DMS53 (cell line): Measurements from ENCODE around the gene CAPN8.

Experiments used
- DNase-seq: peaks from one replicate; lab custom pipeline; 2025; lab: John Stamatoyannopoulos, UW

CAPN8 gene

GRCh38 chr1:223617323-223618070, 48.0 kb downstream of the CAPN8 start:
- DNase-seq = no peak

DNA sequence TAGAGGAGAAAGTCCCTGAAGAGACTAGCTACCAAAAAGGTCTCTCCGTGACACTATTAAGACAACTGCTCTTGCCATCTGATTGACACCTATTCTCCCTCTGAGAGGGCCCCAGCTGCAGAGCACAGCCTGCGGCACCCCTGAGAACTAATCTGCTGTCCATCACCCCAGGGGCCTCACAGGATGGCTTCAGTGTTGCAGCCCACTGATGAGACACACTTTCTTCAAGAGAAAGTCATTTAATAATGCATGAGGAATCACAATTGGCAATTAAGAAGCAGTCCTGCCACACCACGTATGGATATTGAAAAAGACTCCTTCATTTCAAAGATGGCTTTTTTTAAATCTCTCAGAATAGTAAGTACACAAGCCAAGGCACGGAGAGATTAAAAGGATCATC, 48.9 kb downstream of the CAPN8 start:
- DNase-seq = no peak

DNA sequence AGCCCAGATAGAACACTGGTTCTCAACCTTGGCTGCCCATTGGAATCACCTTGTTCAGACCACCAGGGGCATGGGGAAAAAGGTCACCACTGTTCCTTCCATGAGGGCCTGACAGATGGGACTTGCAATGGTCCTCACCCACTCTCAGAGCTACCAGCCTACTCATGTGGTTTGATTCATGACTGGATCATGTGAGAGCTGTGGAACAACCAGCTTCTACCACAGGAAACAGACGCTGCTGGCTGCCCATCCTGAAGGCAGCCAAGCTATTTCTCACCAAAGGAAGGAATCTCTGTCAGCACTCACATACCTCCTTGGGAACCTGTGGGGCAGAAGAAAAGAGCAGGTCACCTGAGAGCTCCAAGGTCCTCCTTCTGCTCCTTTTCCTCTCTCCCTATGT, 53.6 kb downstream of the CAPN8 start:
- no peak for DNase-seq

DNA sequence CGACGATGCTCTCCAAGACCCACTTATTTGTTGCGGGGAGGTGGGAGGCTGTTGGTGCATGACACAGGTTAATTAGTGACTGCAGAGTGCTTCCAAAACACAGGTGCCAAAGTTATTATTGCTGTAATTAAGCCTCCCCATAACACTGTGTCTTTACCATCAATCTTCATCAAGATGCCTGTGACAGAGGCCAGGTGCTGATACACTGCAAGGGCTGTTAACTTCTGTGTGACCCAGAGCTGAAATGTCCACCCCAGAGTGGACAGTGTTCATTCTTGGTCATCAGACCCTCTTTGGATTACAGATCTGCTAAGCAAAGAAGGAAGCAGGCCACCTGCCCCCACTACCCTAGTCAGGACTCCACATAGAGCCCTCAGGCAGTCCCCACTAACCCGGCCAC, 55.5 kb downstream of the CAPN8 start:
- no peak for DNase-seq

DNA sequence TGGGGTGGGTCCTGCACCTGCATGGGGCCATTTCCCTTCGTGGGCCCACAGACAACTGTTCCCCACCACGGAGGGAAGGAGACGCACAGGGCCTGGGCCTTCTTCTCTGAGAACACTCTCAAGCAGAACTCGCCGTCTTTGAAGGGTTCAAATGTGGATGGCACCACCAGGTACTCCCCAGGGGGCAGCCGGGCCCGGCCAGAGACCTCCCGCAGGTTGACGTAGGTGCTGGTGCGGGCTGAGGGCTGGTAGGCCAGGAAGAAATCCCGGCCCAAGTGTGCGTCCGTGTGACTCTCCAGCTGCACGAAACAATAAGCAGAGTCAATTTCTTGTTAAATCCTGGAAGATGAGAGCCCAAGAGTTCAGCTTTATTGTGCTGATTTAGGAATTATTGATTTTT, 56.4 kb downstream of the CAPN8 start:
- DNase-seq = no peak

- DNase-seq = no peak
Measured at GRCh38 chr1:223558512-223558911, 107.0 kb downstream of the CAPN8 start.

DNA sequence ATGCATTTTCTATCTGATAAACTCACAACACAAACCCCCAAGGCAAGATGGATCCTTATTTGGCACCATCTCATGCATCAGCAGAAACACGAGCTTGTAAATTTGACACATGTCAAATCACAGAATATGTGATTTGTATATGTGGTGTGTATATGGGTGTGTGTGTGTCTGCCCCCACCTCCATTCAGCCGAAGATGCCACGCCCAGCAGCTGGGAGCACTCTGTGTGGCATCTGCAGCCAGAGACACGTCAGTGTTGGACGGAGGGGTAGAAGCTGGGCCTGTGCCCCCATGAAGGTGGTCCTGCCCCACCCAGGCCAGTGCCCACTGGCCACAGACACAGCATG, 108.4 kb downstream of the CAPN8 start:
- no peak for DNase-seq

GRCh38 chr1:223556414-223557129, 108.9 kb downstream of the CAPN8 start:
- DNase-seq = peak; percentile 78

- no peak for DNase-seq
Measured at GRCh38 chr1:223553957-223554356, 111.5 kb downstream of the CAPN8 start.

GRCh38 chr1:223551610-223552009, 113.9 kb downstream of the CAPN8 start:
- DNase-seq = no peak

DNA sequence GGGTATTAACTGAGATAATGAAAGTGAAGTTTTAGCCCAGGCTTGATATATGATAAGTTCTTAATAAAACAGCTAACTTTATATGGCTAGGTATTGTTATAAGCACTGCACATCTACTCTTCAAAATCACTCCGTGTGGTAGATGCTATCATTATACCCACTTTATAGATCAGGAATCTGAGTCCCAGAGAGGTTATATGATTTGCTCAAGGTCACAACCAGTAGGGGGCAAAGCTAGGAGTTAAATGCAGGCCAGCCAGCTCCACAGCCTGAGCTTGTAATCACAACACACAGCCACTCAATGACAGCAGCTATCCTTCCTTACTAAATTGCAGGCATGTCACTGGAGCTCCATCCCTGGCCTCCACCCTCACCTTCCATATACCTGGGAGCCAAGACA, 115.8 kb downstream of the CAPN8 start:
- no peak for DNase-seq

- no peak for DNase-seq
Measured at GRCh38 chr1:223547316-223548114, 118.0 kb downstream of the CAPN8 start.

DNA sequence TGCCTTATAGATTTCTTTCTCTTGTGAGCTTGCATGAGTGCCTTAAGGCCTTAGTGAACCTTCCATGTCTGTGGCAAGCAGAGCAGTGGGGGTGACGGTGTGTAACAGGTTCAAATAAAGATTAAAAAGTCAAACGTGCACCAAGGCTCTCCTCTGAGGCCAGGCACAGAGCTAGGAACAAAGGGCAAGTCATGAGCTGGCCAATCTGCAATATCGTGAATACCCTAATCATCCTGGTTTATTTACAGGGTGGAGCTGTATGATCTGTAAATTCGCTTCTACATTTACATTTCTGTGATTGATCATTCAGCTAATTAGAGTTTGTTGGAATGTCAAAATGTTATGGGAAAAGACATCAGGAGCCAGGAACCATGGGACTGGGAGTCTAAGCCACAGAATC, 120.2 kb downstream of the CAPN8 start:
- DNase-seq = no peak

DNA sequence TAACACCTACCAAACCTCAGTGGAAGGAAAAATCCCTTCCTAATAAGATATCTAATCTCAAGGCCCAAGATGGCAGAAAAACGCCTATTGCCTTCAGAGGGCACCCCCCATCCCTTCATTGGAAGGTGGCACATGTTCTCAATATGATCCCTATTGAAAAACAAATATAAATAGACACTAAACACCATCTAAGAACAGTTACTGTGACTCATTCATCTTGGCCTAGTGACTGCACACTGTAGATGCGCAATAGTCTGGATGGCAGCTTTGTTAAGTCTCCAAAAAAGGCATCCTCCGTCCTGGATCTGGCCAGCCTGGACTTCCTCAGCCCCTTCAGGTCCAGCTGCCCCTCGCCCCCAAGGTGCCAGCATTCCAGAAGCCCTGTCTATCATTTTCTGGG, 121.9 kb downstream of the CAPN8 start:
- DNase-seq = no peak

- DNase-seq = no peak
Measured at GRCh38 chr1:223542831-223543230, 122.7 kb downstream of the CAPN8 start.

GRCh38 chr1:223540485-223541106, 124.9 kb downstream of the CAPN8 start:
- no peak for DNase-seq

GRCh38 chr1:223539750-223540149, 125.8 kb downstream of the CAPN8 start:
- no peak for DNase-seq

DNA sequence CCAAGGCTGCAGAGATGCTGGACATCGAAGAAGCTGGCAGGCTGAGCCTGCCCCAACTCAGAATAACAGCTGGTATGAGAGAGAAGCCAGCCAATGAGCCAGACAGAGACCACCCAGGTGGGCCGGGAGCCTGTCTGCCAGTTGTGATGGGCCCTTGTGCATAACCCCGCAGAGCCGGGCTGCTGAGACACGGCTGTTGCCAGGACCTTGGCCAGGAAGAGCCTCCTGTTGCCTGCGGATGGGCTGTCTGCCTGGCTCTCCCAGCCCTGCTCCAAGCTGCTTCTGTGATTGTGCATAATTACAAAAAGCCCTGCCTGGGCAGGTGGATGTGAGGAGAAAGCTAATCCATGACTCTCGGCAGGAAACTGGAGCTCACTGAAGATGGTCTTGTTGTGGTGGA, 126.5 kb downstream of the CAPN8 start:
- no peak for DNase-seq

- DNase-seq = no peak
Measured at GRCh38 chr1:223535319-223535718, 130.2 kb downstream of the CAPN8 start.

DNA sequence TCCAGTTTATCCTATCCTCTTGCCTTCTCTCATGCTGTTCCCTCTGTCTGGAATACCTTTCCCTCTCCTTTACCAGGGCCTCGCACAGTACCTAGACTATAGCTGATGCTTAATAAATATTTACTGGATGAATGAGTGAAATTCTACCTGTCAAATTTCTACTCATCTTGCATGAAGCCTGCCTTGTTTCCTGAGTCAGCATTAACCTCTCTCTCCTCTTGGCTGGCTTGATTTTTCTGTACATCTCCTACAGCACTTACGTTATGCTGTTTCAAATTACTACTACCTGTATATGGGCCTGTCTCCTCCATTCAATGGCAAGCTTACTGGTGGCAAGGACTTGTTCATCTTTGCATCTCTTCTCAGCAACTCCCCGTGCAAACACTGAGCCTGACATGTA, 130.8 kb downstream of the CAPN8 start:
- no peak for DNase-seq

DNA sequence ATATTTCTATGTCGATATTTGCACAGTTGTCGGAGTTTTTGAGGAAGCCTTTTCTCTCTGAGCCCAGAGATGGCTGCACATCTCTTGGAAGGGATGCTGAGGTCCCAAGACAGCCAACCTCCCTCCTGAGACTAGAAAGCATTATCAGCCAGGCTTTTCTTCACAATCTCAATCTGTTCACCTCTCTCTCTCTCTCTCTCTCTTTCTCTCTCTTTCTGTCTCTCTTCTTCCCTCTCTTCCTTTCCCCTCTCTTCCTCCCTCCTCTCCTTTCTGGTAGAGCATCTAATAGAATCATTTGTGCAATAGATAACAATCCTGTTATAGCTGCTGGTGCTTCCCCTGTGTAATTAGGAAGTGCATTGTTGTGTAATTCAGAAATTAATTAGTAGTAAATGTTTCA, 131.8 kb downstream of the CAPN8 start:
- DNase-seq = no peak

- peak; percentile 82 for DNase-seq
Measured at GRCh38 chr1:223531742-223532341, 133.7 kb downstream of the CAPN8 start.
